Measurements from ENCODE around the gene GLCCI1.
"Not testable (repeated sequence)": the region's sequence is repeated elsewhere in the genome, so short reads cannot be mapped to it uniquely, and the experiment has no call there.

Gene GLCCI1

DNA sequence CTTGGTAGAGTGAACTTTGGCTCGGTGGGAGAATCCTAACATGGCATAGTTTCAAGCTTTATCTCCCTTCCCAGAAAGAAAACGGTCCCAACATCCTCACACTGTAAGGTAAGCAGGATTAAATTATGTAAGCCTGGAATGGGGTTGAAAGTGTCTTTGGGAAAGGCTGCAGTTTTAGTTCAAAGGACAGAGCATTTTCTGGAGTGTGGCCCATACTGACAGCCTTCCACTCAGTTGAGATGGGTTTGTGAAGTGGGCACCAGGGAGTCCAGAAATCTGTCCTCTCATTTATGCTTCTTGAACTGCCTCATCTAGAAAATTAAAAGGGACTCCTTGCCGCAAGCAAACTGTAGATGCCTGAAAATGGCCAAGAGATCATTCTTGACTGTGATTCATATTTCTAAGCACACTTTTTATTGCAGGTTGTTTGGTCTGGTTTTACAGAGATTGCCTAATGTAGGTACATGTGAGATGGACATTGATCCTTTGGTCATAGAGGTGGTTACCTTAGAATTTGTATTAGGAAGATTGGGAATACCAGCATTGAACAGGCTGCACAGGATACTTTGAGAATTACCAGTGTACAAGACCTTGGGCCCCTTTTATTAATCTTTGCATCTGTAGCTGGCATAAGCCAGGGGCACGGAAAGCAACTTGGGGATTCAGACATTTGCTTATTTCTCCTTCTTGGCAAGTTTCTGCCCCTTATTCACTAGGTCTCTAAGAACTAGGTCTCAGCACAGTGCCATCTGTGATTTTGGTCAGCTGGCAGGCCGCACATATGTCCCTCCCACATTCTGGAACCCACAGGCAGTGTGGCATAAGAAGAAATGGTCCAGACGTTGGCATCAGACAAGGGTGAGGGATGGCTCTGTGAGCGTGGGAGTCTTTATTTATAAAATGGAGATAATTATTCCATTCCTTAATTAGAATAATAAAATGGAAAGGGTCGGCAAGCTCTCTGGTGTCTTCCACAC is 125.9 kb downstream of the GLCCI1 start:
- no peak for DNase-seq (ENCODE audit: low spot score)

DNA sequence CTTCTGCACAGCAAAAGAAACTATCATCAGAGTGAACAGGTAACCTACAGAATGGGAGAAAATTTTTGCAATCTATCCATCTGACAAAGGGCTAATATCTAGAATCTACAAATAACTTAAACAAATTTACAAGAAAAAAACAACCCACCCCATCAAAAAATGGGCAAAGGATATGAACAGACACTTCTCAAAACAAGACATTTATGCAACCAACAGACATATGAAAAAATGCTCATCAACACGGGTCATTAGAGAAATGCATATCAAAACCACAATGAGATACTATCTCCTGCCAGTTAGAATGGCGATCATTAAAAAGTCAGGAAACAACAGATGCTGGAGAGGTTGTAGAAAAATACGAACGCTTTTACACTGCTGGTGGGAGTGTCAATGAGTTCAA is 132.7 kb downstream of the GLCCI1 start:
- not testable (repeated sequence) for DNase-seq (ENCODE audit: low spot score)

DNA sequence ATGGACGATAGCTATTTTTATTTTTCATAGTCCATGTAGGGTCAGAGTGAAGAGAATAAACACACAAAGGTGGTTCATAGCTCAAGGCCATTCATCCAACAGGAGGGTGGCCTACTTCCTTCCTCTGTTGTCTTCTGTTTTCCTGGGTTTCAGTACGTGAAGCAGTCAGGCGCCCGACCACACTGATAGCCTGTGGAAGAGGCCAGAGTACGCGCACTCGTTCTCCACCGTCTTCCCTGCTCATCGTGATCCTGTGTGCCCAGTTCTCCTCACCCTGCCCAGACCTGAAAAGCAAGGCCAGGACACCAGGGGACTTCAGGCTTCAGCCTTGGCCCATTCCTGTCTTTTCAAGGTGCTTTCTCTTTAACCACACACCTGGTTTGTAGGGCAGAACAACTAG is 134.7 kb downstream of the GLCCI1 start:
- DNase-seq (ENCODE audit: low spot score): no peak

DNA sequence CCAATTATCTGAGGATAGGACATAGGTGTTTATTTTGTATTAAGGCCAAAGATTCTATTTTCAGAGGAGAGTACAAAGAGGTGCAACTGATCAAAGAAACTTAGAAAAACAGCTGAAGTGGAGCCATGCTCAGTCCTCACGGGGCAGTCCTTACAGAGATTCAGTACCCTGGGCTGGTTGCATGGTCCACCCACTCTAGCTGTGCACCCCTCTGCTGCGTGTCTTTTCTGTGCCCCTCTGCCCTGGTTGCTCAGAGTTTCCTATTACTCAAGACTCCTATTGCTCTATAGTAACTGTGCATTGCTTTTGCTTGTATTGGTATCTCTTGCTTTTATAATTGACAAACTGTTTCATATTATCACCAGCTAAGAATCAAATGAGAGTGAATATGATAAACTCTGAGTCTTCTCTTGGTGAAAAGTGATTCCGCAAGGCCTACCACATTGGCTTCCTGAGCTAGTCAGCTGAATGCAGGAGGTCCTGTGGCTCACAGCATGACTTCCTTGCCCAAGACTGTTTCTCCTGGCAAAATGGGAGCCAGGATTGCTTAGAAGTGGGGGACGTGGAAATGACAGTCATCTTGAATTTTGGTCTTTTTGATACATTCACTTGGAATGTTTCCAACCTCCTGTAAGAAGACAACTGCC is 137.0 kb downstream of the GLCCI1 start:
- no peak for DNase-seq (ENCODE audit: low spot score)

DNA sequence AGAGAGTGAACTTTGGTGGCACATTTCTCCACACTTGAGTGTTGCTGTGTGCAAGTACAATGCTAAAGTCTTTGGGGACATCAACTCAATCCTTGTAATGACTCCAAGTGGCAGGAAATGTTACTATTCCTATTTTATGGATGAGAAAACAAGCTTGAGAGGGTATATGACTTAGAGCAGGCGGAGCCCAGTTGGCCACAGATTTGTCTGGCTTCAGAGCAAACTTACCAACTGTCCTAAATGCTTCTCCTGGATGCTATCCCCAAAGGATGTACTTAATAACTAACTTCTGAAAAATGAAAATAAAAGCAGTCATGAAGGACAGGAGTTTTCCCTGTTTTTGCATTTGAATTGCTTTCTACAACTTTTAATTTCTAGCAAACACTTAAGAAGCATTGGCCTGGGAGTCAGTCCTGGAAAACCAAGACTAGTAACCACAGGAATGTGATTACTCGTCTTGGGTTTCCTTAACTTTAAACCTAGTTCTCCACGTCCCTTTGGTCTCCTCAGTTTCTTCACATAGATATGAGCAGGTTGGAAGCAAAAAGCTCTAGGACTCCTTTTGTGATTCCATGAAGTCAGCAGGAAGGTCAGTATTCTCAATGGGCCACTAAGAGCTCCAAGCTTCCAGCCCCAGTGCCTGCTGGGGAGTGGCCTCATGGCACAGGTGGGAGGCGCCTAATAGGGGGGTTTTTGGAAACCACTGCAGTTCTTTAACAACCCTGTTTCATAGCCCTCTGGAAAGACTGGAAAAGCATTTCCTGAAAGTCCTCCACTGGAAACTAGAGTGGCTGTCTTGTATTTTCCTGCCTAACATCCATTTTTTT is 140.8 kb downstream of the GLCCI1 start:
- no peak for DNase-seq (ENCODE audit: low spot score)

DNA sequence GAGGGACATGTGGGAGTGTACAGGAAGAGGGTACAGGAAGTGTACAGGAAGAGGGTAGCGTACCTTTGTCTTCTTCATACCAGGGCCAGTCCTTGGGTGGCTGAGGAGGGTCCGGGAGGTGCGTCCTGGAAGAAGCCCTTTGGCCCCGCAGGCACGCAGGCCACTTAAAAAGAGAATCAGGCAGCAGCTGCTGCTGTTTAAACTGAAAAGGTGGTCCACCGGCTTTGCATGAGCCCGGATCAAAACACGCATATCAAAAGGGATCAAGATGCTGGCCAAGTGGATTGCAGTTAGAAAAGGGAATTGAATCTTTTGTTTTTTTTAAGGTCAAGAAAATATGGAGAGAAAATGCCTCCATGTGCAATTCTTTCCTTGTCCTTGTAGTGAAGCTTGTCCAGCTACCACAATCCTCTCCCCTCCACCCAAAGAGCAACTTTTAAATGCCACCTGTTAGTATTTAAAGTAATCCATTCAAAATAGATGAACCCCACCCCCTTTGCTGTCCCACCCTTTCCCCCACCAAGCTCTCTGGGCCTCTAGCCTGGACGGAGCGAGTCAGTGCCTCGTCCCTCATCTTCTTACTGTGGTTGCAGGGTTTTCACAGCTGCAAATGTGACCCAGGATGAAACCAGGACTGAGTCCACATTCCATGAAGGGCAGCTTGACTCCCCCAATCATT is 142.8 kb downstream of the GLCCI1 start:
- no peak for DNase-seq (ENCODE audit: low spot score)

DNA sequence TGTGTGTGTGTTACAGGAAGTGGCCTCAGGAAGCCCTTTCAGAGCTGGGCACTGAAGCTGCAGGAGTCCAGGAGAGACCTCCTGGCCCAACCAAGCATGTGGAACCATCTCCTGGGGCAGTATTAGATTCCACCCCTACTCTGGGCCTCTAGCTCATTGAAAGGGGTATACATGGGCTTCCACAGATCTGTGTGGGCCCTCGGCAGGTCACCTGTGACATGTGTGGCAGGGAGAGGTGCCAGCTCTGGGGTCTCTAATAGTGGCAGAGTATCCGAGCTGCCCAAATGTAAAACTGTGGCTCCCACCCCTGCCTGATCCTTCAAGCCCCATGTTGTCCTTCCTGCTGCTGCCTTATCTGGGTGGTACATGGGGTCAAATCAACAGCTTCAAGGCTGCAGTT is 144.1 kb downstream of the GLCCI1 start:
- no peak for DNase-seq (ENCODE audit: low spot score)

DNA sequence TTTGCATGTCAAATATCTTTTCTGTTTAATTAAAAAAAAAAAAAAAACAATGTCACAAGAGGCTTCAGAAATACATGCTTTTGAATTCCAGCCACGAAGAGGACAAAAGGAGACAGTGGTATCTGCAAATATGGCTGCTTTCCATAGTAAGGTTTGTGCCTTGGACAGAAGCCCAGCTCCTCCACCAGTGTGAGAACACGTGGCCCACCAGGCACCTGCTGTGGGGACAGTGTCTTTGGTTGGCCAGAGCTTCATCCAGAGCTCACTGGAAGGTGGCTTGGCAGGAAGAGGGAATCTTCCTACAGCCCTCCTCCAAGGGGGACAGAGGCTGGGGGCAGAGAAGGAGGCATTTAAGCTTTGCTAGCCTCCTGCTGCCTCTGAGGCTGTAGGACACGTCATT is 144.6 kb downstream of the GLCCI1 start:
- no peak for DNase-seq (ENCODE audit: low spot score)

DNA sequence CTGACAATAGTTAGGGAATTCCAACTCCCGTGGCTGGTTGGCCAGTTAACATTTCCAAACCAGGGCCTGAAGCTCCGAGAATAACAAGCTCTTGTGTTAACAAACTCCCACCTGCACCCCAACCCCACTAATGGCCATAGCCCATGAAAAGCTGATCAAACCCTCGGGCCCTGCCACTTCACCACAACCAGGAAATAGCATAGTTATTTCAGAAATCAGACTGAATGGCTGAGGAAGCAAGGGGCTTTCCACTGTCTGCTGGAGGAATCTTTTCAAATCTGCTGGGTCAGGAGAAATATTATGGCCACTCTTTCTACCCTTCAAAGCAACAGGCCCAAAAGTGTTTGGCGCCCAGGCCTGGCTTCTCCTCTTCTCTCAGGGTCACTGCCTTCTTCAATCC is 145.6 kb downstream of the GLCCI1 start:
- no peak for DNase-seq (ENCODE audit: low spot score)

DNA sequence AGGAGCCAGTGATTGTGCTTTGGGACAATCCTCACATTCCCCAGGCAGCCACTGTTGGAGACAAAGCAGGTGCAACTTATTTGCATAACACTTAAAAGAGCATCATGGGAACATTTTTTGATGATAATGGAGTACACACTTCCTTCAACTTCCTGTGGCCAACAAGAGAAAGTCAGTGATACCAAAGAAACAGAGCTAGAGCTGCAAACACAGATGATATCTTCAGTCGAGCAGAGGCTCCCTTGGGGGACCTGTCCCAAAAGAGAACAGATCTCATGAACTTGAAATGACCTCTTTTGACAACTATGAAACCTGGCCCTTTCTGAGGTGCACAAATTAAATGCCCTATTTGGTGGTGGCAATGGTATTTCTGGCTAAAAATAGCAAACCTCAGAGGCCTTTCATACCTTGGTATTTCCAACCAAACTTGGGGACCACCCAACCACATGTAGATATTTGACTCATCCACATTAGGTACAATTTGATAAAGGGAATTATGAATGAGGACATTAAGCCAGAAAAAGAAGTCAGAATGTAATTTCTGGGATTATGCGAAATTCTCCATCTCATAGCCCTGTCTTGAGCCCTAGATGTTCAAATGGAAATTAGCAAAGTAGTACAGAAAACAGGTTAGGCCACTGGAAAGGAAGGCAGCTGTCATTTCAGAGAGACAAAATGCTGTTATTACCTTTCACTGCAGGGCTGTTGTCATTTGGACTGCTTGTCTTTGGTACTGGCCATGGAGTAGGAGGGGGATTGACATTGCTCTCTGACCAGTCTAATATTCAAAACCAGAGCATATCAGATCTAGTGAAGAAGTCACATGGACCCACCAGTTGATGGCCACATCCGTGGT is 147.2 kb downstream of the GLCCI1 start:
- no peak for DNase-seq (ENCODE audit: low spot score)

DNA sequence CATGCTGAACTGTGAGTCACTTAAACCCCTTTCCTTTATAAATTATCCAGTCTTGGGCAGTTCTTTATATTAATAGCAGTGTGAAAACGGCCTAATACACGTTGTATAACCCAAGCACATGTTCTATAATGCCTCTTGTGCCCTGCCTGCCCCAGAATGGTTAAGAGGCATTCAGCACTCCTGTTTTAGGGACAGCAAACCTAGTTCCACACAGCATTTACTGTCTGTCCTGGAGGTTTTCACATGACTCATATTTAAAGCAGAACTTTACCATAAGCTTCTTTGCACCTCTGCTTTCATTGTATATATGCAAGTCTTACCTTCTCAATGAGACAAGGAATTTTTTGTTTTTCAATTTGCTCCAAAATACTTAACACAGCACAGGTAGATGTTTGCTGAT is 148.6 kb downstream of the GLCCI1 start:
- no peak for DNase-seq (ENCODE audit: low spot score)

DNA sequence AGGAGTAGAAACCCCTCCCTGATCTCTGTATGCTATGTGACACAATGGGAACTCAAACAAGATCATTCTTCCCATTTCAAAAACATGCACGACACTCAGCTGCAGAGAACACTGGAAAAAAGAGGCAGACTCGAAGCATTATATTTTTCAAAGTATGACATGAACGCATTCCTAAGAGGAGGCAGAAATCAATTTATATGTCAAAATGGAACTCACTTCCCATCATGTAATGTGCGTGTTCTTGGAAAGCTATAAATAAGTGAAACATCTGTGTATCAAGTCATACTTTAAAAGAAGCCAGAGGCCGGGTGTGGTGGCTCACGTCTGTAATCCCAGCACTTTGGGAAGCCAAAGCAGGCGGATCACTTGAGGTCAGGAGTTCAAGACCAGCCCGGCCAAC is 150.7 kb downstream of the GLCCI1 start:
- DNase-seq (ENCODE audit: low spot score): no peak

DNA sequence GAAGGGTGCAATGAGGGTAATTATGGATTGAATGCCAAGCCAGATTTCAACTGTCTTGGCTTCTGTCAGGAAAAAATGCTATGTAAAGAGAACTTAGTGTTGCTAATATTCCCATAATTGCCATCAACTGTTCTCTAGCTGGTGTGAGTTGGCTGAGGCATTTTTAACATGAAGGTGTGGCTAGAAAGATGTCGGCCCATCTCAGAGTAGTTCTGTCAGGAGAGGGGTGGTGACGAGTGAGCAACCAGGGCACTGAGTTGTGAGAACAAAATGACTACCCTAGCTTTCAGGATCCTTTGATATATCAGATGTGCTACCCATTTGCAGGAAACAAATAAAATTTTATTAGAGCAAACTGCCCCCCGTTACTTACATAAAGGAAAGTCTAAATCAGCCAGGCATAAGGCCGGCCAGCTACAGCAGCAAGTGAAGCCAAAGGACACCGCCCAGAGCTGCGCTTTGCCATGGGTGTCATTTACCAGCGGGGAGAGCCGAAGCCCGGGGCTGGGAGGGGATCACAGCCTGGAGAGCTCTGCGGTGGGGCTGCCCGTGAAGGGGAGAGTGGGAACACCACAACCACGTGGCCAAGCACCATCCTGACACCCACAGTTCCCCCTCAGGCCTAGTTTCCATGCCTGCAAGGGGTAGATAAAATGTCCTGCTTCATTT is 151.9 kb downstream of the GLCCI1 start:
- DNase-seq (ENCODE audit: low spot score): no peak

DNA sequence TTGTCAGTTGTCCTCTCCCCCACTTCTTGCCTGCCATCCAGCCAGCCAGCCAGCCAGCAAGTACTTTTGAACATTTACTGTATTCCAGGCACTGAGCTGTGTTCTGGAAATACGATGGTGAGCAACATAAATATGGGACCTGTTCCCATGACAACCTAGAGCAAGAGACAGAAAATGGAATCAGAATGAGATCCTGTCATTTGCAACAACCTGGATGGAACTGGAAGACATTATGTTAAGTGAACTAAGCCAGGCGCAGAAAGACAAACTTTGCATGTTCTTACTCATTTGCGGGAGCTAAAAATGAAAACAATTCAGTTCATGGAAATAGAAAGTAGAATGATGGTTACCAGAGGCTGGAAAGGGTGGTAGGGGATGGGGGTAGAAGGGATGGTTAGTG is 152.6 kb downstream of the GLCCI1 start:
- no peak for DNase-seq (ENCODE audit: low spot score)

DNA sequence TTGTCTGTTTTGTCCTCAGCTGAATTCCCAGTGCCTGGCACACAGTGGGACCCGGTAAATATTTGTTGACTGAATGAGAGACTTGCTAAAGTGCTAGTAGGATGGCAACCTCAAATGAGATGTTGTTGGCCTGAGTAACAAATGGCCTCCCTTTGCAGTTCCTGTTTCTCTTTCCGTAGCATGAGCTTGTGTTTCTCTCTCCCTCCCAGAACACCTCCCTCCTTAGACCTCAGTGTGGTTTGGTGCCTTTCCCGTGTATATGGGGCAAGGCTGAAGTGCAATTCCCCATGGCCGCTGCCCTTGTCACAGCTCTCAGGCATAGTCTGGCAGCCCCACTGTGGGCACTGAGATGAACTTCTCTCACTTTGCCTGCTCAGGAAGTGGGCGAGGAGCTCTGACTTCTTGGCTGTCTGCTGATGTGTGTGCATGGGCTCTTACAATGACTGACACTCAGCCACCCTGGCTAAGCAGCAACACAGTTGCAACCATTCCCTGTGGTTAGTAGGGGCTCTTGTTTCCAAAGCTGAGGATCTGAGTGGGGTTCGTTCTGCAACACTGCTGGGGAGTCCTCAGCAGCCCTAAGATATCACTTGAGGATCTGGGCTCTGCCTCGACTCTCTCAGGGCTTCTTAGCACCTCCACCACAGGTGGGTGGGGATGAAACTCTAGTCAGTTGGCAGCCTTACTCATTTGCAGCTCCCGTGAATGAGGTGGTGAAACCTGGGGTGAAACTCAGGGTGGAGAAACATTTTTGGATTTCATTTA is 157.3 kb downstream of the GLCCI1 start:
- DNase-seq (ENCODE audit: low spot score): no peak

DNA sequence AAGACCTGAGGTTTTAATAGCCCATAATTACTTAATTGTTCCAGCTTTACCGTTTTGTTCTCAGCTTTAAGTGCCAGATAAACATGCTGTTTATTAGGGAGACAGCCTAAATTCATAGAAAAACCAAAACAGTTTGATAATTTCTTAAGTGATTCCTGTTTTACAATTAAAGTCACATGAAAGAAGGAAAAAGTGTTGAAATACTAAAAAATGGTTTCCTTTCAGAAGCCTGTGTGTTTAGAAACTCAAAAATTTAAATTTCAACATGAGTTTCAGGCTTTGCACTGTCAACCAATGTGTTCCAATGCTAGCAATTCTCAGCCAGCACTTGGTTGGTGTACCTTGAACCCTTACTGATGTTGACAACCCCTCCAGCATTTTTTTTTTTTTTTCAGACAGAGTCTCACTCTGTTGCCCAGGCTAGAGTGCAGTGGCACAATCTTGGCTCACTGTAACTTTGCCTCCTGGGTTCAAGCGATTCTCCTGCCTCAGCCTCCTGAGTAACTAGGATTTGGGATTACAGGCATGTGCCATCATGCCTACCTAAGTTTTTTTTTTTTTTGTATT is 158.1 kb downstream of the GLCCI1 start:
- DNase-seq (ENCODE audit: low spot score): no peak

DNA sequence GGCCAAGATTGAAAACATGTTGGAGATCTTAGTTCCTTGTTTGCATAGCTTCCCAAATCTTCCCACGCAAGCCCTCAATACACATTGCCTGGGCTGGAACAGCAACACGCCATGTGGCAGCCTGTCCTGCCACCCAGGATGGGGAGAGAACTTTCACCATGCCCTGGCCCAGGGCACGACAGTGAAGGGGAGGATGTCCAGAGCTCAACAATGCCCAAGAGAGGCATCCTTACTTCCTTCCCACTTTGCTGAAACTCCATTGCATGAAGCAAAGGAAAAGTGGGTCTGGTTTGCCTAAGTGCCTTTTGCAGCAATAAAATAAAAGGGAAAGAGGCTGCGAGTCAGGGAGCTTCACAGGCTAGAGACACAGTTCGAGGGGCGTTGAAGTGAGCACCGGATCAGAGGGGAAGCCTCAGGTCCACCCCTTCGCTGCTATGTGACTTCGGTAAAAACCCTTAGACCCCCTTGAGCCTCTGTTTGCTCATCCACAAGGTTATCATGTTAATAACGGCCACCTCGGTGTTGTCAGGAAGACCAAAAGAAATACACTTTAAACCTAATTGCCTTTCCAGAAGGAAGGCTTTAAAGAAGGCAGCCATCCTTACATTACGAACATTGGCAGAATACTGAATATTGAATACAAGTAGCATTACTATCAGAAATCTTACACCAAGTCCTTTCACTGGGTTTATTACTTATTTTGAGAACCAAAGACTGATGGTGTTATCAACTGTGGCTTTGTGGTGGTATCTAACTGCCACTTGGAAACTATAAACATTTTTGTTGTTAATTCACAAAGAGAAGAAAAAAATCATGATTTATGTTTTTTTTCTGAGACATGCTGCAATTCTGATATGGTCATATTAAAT is 160.1 kb downstream of the GLCCI1 start:
- no peak for DNase-seq (ENCODE audit: low spot score)

DNA sequence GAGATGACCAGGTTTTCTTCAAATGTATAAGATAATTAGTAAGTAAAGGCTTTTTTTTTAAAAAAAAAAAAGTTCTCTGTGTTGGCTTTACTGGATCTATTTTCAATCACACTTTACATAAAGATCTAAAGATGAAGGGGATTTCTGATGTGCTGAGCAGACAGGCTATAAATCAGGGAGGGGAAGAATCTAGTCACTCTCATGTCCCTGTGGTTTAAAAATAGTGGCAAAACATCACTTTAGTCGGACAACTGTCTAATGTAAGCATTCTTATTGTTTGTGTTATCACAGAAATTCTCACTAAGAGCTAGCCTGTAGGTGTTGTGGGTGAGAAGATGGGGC is 160.7 kb downstream of the GLCCI1 start:
- no peak for DNase-seq (ENCODE audit: low spot score)

Data from SK-N-DZ (cell line).